OCI-LY3 (cell line): ENCODE data around the gene AP3S2.
"Not testable (repeated sequence)": the region's sequence is repeated elsewhere in the genome, so short reads cannot be mapped to it uniquely, and the experiment has no call there.

ENCODE experiments used
- H2AFZ ChIP-seq: fragments of 200-600, 300-600 bp; shearing (Covaris generic); 2 replicates; pipeline ENCODE4 v1.6.0; 2014; ENCODE audit warnings: antibody characterized with exemption, low read depth, low read length
- H3K27ac ChIP-seq: fragments of 200-600, 300-600 bp; sonication (generic); 2 replicates; pipeline ENCODE4 v1.5.1; 2014; ENCODE audit warnings: mild to moderate bottlenecking, low read length, moderate library complexity, mixed read lengths
- H3K27me3 ChIP-seq: fragments of 200-600, 300-600 bp; sonication (generic); 2 replicates; pipeline ENCODE4 v1.6.1; 2014; ENCODE audit warnings: low read depth, low read length, mixed read lengths
- H3K36me3 ChIP-seq: fragments of 200-600, 300-600 bp; sonication (generic); replicated peaks from 2 replicates; pipeline ENCODE3; 2014; ENCODE audit warnings: low read depth, low read length, mixed read lengths
- H3K4me1 ChIP-seq: fragments of 300-600, 200-600 bp; sonication (generic); 2 replicates; pipeline ENCODE4 v1.6.1; 2014; ENCODE audit warnings: low read length, mixed read lengths
- H3K4me2 ChIP-seq: fragments of 200-600, 300-600 bp; sonication (generic); 2 replicates; pipeline ENCODE4 v1.6.1; 2014; ENCODE audit warnings: low read length, mixed read lengths
- H3K4me3 ChIP-seq: fragments of 300-600, 200-600 bp; sonication (generic); 2 replicates; pipeline ENCODE4 v1.5.1; 2014; ENCODE audit warnings: antibody characterized with exemption, mild to moderate bottlenecking, low read length, moderate library complexity
- H3K79me2 ChIP-seq: fragments of 300-600, 200-600 bp; shearing (Covaris generic); 2 replicates; pipeline ENCODE4 v1.6.1; 2014; ENCODE audit warnings: mild to moderate bottlenecking, low read length, mixed read lengths
- H3K9ac ChIP-seq: fragments of 300-600, 200-600 bp; shearing (Covaris generic); 2 replicates; pipeline ENCODE4 v1.6.0; 2014; ENCODE audit warnings: mild to moderate bottlenecking, low read length, moderate library complexity
- H3K9me3 ChIP-seq: fragments of 200-600, 300-600 bp; shearing (Covaris generic); 2 replicates; pipeline ENCODE4 v1.6.1; 2014; ENCODE audit warnings: low read length, mixed read lengths; ENCODE audit not compliant: insufficient read depth
- H4K20me1 ChIP-seq: fragments of 200-600, 300-600 bp; sonication (generic); 2 replicates; pipeline ENCODE4 v1.6.1; 2016; ENCODE audit warnings: low read length, mixed read lengths; ENCODE audit not compliant: insufficient read depth
- CTCF ChIP-seq: fragments of 200-600, 300-600 bp; sonication (generic); IDR thresholded peaks from 2 replicates; pipeline ENCODE4 v1.5.1; 2014; ENCODE audit warnings: antibody characterized with exemption, low read length, low read depth
- EZH2phosphoT487 ChIP-seq: fragments of 200-600 bp; shearing (Covaris generic); IDR thresholded peaks from 2 replicates; pipeline ENCODE4 v1.6.1; 2018; ENCODE audit warnings: antibody characterized with exemption, mixed run types, low read depth

The AP3S2 gene

DNA sequence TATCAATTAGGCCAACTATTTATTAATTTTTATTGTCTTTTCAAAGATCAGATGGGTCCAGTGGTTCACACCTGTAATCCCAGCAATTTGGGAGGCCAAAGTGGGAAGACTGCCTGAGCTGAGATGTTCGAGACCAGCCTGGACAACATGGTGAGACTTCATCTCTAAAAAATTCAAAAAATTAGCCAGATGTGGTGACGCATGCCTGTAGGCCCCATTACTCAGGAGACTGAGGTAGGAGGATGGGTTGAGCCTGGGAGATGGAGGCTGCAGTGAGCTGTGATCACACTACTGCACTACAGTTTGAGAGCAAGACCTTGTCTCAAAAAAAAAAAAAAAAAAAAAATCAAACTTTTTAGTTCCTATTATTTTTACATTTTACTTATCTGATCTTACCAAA is 8.2 kb downstream of the AP3S2 start:
- TF ChIP-seq CTCF (no peak), EZH2phosphoT487 (no peak)
- no peaks in the 10 kb centered on the region for H4K20me1 ChIP-seq
- H3K4me1 ChIP-seq, result peaks cover 1% of the 10 kb centered on the region; the same call in 1 of the 2 replicates
- peaks cover 6% of the 10 kb centered on the region for H3K79me2 ChIP-seq
- no peak overlapping the region for H3K9ac ChIP-seq
- no peak overlapping the region for H3K27ac ChIP-seq
- H3K27me3 ChIP-seq, result no peaks in the 10 kb centered on the region
- no peaks in the 10 kb centered on the region for H3K9me3 ChIP-seq
- H3K4me3 ChIP-seq, result no peak overlapping the region
- peaks cover 17% of the 10 kb centered on the region for H3K36me3 ChIP-seq
- no peak overlapping the region for H2AFZ ChIP-seq
- H3K4me2 ChIP-seq, result no peak overlapping the region

DNA sequence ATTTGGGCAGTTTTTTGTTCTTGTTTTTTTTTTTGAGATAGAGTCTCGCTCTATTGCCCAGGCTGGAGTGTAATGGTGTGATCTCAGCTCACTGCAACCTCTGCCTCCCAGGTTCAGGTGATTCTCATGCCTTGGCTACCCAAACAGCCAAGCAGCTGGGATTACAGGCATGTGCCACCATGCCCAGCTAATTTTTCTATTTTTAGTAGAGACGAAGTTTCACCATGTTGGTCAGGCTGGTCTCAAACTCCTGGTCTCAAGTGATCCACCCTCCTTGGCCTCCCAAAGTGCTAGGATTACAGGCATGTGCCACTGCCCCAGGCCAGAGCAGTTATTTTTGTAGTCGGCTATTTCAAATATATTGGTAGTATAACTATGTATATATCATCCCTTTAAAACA is 8.6 kb downstream of the AP3S2 start:
- not testable (repeated sequence) for H3K27me3 ChIP-seq, H4K20me1 ChIP-seq, H3K27ac ChIP-seq, H3K4me3 ChIP-seq, H3K79me2 ChIP-seq, H3K9me3 ChIP-seq, H3K4me1 ChIP-seq, H3K9ac ChIP-seq, H3K4me2 ChIP-seq, H2AFZ ChIP-seq
- H3K36me3 ChIP-seq, result peaks cover 17% of the 10 kb centered on the region

DNA sequence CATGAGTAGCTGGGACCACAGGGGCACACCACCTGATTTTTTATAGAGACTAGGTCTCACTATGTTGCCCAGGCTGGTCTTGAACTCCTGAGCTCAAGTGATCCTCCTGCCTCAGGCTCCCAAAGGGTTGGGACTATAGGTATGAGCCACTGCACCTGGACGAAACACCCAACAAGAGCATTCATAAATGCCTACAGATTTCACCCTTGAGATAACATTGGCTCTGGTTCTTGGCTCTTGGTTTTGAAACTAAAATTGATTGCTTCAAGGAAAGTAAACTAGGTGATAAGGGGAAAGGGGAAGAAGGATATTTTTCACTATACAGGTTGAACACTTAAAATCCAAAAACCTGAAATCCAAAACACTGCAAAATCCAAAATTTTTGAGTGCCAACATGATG is 10.3 kb downstream of the AP3S2 start:
- H3K36me3 ChIP-seq, result peaks cover 12% of the 10 kb centered on the region
- no peak overlapping the region for H3K4me3 ChIP-seq
- H3K27ac ChIP-seq, result no peak overlapping the region
- H2AFZ ChIP-seq, result no peak overlapping the region
- no peak overlapping the region for H3K4me2 ChIP-seq
- no peak overlapping the region for H3K9ac ChIP-seq
- H4K20me1 ChIP-seq, result no peaks in the 10 kb centered on the region
- no peaks in the 10 kb centered on the region for H3K27me3 ChIP-seq
- TF ChIP-seq CTCF (no peak), EZH2phosphoT487 (no peak)
- H3K79me2 ChIP-seq, result no peaks in the 10 kb centered on the region
- no peaks in the 10 kb centered on the region for H3K4me1 ChIP-seq
- no peaks in the 10 kb centered on the region for H3K9me3 ChIP-seq

DNA sequence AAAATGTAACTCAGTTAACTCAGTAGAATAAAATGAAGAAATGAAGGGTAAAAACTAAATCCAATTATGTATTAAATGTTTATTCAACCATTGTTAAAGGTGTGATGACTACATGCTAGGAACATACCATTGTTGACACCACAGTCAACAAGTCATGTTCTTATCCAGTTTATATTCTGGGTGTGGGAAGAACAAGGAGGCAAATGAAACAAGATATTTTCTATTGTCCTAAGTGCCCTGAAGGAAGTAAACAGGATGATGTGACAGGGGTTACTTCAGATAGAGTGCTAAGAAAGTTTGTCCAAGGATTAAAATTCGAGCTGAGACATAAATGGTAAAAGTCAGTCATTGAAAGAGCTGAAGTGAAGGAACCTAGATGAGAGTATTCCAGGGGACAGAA is 13.1 kb downstream of the AP3S2 start:
- Histone ChIP-seq H3K27me3 (no peaks in the 10 kb centered on the region), H3K4me2 (no peak overlapping the region), H3K9me3 (no peaks in the 10 kb centered on the region), H3K9ac (no peak overlapping the region), H3K79me2 (no peaks in the 10 kb centered on the region), H3K36me3 (peaks cover 16% of the 10 kb centered on the region), H3K27ac (no peak overlapping the region), H3K4me1 (peaks cover 8% of the 10 kb centered on the region), H4K20me1 (no peaks in the 10 kb centered on the region), H2AFZ (no peak overlapping the region), H3K4me3 (no peak overlapping the region)
- no peak for TF ChIP-seq EZH2phosphoT487

DNA sequence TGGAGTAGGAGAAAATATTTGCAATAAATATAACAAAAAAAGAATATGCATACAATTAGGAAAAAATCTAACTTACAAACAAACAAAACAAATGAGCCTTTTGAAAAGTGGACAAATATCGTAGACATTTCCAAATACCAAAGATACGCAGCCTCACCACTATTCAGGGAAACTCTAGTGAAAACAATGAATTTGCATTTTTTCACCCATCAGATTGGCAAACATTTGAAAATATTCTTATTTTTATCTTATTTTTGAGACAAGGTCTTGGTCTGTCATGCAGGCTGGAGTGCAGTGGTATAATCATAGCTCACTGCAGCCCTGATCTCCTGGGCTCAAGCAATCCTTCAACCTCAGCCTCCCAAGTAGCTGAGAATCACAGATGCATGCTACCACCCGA is 15.5 kb downstream of the AP3S2 start:
- peaks cover 18% of the 10 kb centered on the region for H3K36me3 ChIP-seq
- no peaks in the 10 kb centered on the region for H3K9me3 ChIP-seq
- no peak overlapping the region for H3K9ac ChIP-seq
- H3K27ac ChIP-seq, result no peak overlapping the region
- H3K27me3 ChIP-seq, result no peaks in the 10 kb centered on the region
- H4K20me1 ChIP-seq, result no peaks in the 10 kb centered on the region
- peaks cover 16% of the 10 kb centered on the region for H3K4me1 ChIP-seq
- TF ChIP-seq CTCF (no peak), EZH2phosphoT487 (no peak)
- no peak overlapping the region for H3K4me2 ChIP-seq
- no peak overlapping the region for H3K4me3 ChIP-seq
- no peaks in the 10 kb centered on the region for H3K79me2 ChIP-seq
- no peak overlapping the region for H2AFZ ChIP-seq
